GM18498 (cell line): ENCODE results near the gene FCRL5.
"Not testable (repeated sequence)": the region's sequence is repeated elsewhere in the genome, so short reads cannot be mapped to it uniquely, and the experiment has no call there.

Experiments used
- ATAC-seq: cut with Tn5 transposase; IDR thresholded peaks from one replicate; pipeline ENCODE4 v1.9.1; 2021; ENCODE audit warnings: mild to moderate bottlenecking, moderate library complexity; ENCODE audit not compliant: unreplicated experiment

The FCRL5 gene

DNA sequence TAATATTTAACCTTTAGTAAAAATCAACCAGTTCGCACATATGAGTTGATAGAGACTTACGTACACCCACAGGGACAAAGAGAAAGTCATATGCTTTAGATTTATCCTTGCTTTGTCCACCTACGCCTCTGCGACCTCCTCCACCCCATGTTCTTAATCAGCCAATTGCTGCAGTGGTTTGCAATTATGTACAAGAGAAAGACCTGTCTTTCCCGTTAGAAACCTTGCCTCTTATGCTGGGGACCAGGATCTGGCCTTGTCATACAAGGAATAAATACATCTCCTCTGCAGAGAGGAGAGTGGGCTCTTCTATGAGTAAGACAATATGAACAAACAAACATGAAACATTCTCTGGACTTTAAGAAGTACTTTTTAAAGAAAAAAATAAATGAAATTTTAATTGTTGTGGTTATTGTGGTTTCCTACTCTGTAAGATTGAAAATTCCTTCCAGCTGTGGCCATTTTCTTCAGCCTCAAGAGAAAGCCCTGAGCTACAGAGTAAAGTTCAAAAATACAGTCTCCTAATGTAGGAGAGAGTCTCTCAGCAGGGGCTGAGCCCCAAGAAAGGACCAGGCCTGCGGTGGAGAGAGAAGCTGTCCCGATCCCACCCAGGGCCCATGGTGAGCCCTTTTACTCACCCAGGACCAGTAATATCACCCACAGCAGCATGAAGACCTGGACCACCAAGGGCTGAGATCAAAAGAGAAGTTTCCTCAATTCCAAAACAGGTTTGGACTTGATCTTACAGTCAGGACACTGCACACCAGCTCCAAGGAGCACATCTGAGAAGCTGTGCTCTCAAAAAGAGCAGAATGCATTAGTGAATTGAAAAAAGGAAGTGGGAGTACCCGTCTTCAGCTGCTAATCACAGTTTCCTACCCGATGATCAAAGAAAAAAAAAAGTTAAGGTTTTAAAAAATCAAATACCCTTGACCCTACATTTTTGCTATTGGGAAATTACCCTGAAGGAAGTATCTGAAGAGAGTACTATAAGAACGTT, at the start of gene FCRL5:
Gene FCRL5, minus strand, starts transcription at position 822 of the 1,000 bp plus-strand sequence. Its CDS starts 153 bp downstream, at position 669.
- ATAC-seq: peak; percentile 84

- ATAC-seq: no peak
Measured at GRCh38 chr1:157600236-157600635, 47.9 kb upstream of the FCRL5 start.

DNA sequence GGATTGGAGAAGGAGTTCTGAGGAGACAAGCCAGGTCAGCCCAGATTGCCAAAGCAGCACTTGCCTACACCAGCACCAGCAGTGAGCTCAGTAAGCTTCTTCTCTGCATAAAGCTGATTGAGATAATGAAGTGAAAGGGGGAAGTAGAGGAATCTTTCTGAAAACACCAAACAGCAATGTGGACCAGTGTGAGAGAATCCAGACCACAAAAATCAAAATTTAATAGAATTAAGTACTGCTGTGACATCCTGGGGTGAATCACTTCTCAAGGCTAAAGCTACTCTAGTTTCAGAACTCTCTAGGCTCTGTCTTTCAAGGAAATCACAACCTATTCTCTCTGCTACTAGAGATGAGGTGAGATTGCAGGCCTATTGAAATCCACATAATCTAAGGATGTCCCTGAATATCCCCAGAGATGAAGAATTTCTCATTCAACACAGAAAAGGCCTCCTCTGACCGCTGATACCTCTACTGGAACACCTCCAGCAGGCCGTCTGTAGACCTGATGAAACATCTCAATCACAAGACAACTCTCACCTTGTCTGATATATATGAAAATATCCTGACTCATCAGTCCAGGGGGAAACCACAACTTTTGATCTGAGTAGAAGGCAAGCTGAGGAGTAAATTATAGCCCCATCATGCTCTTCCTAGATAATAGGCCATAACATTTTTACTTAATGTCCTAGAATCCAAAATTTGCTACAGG, 45.8 kb upstream of the FCRL5 start, which contains the start of gene FCRL4:
Gene FCRL4, minus strand, starts transcription at position 127 of the 709 bp plus-strand sequence. CDS start 141 bp downstream, outside the sequence.
- ATAC-seq: peak; percentile 59

DNA sequence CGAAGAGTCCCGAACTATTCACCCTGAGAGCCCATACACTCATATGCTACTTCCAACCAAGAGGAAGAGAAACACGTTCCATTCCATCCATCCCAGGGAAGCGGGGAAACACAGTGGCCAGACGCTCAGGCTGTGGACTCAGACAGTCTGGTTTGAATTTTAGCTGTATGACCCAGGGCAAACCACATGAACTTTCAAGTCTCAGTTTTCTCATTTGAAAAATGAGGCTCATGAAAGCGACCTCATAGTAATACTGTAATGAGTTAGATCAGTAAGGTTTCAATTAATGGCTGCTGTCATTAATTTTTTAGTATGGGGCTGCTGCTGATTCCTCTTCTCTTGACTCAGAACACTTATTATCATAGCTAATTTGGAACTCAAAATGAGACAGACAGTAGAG, 44.1 kb upstream of the FCRL5 start:
- peak; percentile 33 for ATAC-seq

GRCh38 chr1:157595356-157595755, 43.0 kb upstream of the FCRL5 start:
- ATAC-seq: peak; percentile 76

GRCh38 chr1:157585984-157586383, 33.7 kb upstream of the FCRL5 start:
- ATAC-seq: no peak

- ATAC-seq: no peak
Measured at GRCh38 chr1:157584503-157584902, 32.2 kb upstream of the FCRL5 start.

DNA sequence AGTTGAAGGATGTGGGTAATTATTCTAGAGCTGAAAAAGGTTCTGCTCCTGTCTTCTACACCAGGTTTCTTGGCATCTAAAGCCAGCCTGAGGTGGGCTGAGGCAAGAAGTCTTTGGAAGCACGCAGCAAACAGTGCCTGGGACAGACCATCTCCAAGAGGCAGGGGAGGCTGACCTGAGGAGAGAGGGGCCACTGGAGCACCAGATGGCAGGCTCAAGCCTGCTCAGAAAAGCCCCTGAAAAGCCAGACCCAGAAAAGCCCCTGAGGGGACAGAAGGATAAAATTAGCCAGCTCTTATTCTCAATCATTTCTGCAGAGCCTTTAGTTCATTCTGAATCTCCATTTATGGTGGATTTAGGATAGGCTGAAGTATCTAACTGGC, 28.5 kb upstream of the FCRL5 start:
- no peak for ATAC-seq

DNA sequence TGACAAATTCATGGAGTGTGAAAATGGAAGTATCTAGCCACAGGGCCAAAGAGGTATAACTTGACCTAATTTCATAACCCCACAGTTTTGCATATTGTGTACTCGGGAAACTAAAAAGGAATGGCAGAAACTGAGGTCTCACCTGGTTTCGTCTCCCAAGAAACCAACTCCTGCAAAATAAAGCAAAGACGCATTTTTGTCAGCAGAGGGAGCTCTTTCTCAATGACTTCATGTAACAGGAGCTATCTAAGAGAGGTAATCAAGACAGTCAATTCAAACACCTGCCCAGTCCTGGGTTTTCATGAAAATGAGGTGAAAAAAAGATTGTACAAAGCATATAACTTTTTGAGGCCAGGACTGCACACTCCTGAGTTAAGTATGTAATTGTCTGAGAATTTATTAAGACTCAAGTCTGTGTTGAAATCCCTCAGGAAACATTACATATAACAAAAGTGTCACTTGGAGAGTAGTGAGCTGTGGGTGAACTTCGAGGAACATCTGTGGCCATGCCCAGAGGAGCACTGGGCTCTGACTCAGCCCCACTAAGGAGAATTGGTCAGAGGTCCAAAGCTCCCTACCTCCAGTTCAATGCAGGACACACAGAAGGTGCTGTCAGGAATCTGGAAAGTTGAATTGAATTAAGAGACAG, 28.0 kb upstream of the FCRL5 start:
- no peak for ATAC-seq

GRCh38 chr1:157577420-157577819, 25.1 kb upstream of the FCRL5 start:
- no peak for ATAC-seq

- peak; percentile 77 for ATAC-seq
Measured at GRCh38 chr1:157575744-157576143, 23.4 kb upstream of the FCRL5 start.

DNA sequence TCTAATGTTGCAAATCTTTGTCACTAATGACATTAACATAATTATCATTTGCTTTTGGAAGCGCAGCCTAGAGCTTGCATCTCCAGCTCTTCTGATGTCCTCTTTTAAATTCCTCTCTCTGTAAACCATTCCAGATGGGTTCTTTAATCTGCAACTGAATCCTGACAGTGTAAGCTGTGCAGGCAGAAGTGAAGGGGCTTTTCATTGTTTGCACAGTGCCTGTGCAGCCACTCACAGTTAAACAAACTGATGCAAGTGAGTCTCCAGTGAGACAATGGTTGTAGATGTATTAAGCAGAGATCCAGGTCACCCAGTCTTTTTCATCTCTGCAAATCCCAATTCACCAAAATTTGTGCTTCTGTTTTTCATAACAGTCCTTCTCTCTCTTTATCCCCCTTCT, 22.5 kb upstream of the FCRL5 start:
- ATAC-seq: no peak

DNA sequence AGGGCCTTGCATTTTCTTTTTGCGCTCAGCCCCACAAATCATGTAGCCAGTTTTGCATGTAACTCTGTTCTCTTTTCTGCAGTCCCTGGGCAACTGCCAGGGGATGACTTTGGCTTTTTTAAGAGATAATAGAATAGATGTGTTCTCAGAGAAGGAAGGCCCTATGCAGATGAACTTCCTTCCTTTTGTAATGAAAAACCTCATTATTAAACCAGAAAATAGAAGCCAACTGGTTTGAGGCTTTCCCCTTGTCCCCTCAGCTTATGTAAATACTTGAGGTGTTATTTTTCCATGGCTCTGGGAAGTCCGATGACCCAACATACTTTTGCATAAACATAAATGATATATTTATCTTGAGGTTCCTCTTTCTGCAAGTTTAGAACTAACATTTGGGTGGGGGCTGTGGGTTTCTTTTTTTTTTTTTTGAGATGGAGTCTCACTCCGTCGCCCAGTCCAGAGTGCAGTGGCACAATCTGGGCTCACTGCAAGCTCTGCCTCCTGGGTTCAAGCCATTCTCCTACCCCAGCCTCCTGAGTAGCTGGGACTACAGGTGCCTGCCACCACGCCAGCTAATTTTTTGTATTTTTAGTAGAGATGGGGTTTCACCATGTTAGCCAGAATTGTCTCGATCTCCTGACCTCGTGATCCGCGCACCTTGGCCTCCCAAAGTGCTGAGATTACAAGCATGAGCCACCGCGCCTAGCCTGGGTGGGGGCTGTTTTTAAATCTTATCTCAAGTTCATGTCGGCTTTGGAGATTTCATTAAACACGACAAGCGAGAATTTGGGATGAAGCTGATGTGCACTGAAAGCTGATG, 14.4 kb upstream of the FCRL5 start:
- ATAC-seq: peak; percentile 49

DNA sequence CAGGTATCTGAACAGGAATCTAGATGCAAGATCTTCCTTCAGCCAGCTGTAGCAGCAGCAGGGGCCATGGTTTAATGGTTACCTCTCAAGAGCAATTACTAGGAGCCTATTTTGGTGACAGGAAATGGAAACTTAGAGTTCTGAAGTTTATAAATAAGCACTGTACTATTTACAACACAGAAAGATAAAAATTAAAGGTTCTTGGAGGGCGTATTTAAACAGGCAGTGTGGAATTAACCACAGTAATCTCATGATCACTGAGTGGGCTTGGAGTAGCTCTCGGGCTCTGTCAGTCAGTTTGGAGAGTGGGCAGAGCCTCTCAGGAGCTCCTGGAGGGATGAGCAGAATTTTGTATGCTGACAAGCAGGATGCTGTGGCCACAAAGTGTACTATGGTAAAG, 10.2 kb upstream of the FCRL5 start:
- peak; percentile 61 for ATAC-seq

DNA sequence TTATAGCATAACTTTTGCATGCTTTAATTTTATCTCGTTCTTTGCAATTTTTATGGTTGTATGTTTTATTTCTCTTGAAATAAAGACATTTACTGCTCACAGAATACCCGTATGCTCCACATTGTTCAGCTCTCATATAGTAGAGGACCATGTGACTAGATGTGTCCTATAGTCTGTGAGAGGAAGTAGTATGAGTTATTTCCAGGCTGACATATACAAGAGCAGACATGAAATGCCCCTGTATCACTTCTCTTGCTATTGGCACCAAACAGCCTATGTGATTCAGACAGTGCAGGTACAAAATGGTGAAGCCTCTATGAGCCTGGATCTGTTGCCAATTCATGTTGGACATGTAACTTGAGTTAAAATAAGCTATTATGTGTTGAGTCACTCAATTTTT, 5.8 kb upstream of the FCRL5 start:
- no peak for ATAC-seq

- ATAC-seq: not testable (repeated sequence)
Measured at GRCh38 chr1:157548081-157548480, 4.2 kb downstream of the FCRL5 start.

GRCh38 chr1:157542676-157543075, 9.6 kb downstream of the FCRL5 start:
- no peak for ATAC-seq

- ATAC-seq: no peak
Measured at GRCh38 chr1:157540852-157541251, 11.5 kb downstream of the FCRL5 start.

DNA sequence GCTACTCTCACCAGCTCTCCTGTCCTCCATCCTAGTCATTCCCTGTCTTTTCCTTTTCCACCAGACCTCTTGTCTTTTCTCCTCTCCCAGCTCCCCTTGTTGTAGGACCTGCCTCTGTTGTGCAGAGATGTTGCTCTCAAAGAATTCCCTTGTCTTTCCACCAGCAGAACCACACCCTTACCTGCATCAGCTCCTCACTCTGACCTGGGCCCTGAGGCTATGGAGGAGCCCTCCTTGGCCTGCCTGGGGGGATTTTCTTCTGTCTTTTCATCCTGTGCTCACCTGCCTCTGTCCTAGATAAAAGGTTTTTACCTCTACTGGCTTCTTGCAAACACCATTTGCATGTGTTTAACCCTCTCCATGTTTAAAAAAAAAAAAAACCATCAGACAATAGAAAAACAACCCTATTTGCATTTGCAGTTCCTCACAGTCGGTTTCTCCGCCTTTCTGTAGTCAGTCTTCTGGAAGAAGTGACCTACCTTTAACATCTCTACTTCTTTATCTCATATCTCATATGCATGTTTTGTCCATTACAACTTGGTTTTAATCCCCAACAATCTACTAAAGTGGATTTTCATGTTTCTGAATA, 12.1 kb downstream of the FCRL5 start:
- ATAC-seq: no peak

- no peak for ATAC-seq
Measured at GRCh38 chr1:157539568-157539967, 12.7 kb downstream of the FCRL5 start.
